ENCODE measurements around the gene PSTK.

- TF ChIP-seq SMARCA5 (IDR thresholded peaks at IDR 0.05) (no peak), MYNN (IDR thresholded peaks at IDR 0.05) (no peak), MYNN (CRISPR knock-in tag; IDR thresholded peaks at IDR 0.05) (no peak), POLR2AphosphoS5 (IDR thresholded peaks at IDR 0.05; ENCODE audit: control insufficient read depth, insufficient read depth, low read depth, low read length) (no peak), JUND (IDR thresholded peaks at IDR 0.05; ENCODE audit: borderline replicate concordance, low read depth, low read length) (no peak), JUND (tag; IDR thresholded peaks at IDR 0.05; ENCODE audit: borderline replicate concordance, low read depth, low read length) (no peak), TRIM24 (IDR thresholded peaks at IDR 0.05) (no peak), FOXA1 (IDR thresholded peaks at IDR 0.05; ENCODE audit: borderline replicate concordance) (no peak), MAFG (tag; conservative IDR thresholded peaks at IDR 0.05) (no peak), CTCF (IDR thresholded peaks at IDR 0.05 in 2 of 3, conservative IDR thresholded peaks at IDR 0.05 in 1 of 3; ENCODE audit: insufficient read depth in 2 of 3, low read depth in 1 of 3, low read length in 3 of 3) (no peak), HMGXB4 (CRISPR knock-in tag; IDR thresholded peaks at IDR 0.05) (no peak), JUN (IDR thresholded peaks at IDR 0.05; ENCODE audit: borderline replicate concordance, low read depth, low read length) (no peak), JUN (CRISPR knock-in tag; IDR thresholded peaks at IDR 0.05; ENCODE audit: borderline replicate concordance) (no peak), ZBTB7A (IDR thresholded peaks at IDR 0.05; ENCODE audit: borderline replicate concordance, control insufficient read depth, low read depth, low read length) (no peak), SAFB (IDR thresholded peaks at IDR 0.05; ENCODE audit: borderline replicate concordance, low read depth, low read length) (no peak), ZBTB1 (CRISPR knock-in tag; IDR thresholded peaks at IDR 0.05; ENCODE audit: borderline replicate concordance, low read depth) (no peak), CBFB (CRISPR knock-in tag; IDR thresholded peaks at IDR 0.05) (no peak)
These were observed 50.9 kb downstream of the PSTK start for GRCh38 chr10:123031124-123031523.

Data from K562 (cell line).